RWPE1 (cell line): ENCODE data around the gene HIRA.
"Not testable (repeated sequence)": the region's sequence is repeated elsewhere in the genome, so short reads cannot be mapped to it uniquely, and the experiment has no call there.

ENCODE experiments used
- CTCF ChIA-PET: fragments of 350-600 bp; sonication (Branson Sonifier 250); formaldehyde crosslinking; extraction: SDS; loops from one replicate; lab custom pipeline; 2021; lab: Yijun Ruan, JAX
- POLR2A ChIA-PET: fragments of 400-600 bp; formaldehyde crosslinking; extraction: SDS; loops from one replicate; lab custom pipeline; 2020; ENCODE audit warnings: antibody characterized with exemption; ENCODE audit not compliant: low non-redundant PET; lab: Yijun Ruan, JAX
- DNase-seq: peaks from one replicate; pipeline ENCODE4 v3.0.0; 2012; ENCODE audit warnings: low spot score
- H3K27ac ChIP-seq: fragments of 450-650 bp; 2 replicates; pipeline ENCODE4 v1.5.1; 2017
- TF ChIP-seq, protein P1 (sequence below): fragments of 450-650 bp; conservative IDR thresholded peaks from 2 replicates; pipeline ENCODE4 v1.5.1; 2017; ENCODE audit warnings: low read depth, mild to moderate bottlenecking

Gene HIRA

GRCh38 chr22:19446603-19447329 lies 15.2 kb upstream of the HIRA start:
- CTCF ChIA-PET: interaction anchor here (0.7 kb wide), 1 partner anchor 276 kb away, joined by 3 read pairs; no protein-coding TSS in a partner anchor
- peak overlapping the region; percentile 95 for H3K27ac ChIP-seq
- peak; percentile 11 for DNase-seq
- TF ChIP-seq, protein P1, sequence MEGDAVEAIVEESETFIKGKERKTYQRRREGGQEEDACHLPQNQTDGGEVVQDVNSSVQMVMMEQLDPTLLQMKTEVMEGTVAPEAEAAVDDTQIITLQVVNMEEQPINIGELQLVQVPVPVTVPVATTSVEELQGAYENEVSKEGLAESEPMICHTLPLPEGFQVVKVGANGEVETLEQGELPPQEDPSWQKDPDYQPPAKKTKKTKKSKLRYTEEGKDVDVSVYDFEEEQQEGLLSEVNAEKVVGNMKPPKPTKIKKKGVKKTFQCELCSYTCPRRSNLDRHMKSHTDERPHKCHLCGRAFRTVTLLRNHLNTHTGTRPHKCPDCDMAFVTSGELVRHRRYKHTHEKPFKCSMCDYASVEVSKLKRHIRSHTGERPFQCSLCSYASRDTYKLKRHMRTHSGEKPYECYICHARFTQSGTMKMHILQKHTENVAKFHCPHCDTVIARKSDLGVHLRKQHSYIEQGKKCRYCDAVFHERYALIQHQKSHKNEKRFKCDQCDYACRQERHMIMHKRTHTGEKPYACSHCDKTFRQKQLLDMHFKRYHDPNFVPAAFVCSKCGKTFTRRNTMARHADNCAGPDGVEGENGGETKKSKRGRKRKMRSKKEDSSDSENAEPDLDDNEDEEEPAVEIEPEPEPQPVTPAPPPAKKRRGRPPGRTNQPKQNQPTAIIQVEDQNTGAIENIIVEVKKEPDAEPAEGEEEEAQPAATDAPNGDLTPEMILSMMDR: no peak
- POLR2A ChIA-PET: no interaction called here

- POLR2A ChIA-PET, DNase-seq, CTCF ChIA-PET, H3K27ac ChIP-seq: not testable (repeated sequence)
Observed at GRCh38 chr22:19445279-19445982, 13.9 kb upstream of the HIRA start.

DNA sequence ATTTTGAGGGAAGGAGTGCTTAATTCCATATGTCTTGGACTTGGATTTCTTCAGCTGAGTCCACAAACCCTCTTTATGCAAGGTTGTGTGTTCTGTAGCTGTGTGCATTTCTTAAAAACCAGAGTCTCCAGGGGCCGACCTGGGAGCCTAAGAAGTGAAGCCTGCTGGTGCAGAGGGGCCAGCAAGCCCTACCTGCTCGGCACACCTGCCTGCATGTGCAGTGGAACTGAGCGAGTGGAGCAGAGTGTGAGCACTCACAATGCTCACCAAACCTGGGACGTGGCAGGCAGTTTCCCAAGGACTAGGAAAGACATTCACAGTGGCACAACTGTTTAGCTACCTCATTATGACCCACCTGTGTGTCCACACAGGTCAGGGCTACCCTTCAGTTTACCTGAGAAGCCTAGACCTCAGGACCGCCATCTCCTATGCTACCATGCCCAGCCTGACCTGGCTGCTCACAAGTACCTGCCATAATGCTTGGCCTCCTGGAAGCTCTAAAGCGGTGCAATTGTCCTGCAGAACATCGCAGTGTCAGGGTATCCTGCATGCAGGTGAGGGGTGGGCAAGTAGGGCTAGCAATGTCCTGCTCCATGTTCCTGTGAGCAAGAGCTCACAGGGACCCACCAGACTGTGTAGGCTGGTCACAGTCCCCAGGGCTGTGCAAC lies 12.1 kb upstream of the HIRA start:
- TF ChIP-seq, protein P1: no peak
- peak overlapping the region; percentile 15 for H3K27ac ChIP-seq
- no peak for DNase-seq
- ChIA-PET CTCF (no interaction called here), POLR2A (no interaction called here)

- peak overlapping the region; percentile 23 for H3K27ac ChIP-seq
- TF ChIP-seq, protein P1: no peak
- no peak for DNase-seq
- ChIA-PET POLR2A (no interaction called here), CTCF (no interaction called here)
Observed at GRCh38 chr22:19442166-19442565, 10.6 kb upstream of the HIRA start.

- DNase-seq: no peak
- TF ChIP-seq, protein P1: no peak
- ChIA-PET POLR2A (no interaction called here), CTCF (no interaction called here)
- H3K27ac ChIP-seq: no peak overlapping the region
Observed at GRCh38 chr22:19440411-19441195, 9.1 kb upstream of the HIRA start.

DNA sequence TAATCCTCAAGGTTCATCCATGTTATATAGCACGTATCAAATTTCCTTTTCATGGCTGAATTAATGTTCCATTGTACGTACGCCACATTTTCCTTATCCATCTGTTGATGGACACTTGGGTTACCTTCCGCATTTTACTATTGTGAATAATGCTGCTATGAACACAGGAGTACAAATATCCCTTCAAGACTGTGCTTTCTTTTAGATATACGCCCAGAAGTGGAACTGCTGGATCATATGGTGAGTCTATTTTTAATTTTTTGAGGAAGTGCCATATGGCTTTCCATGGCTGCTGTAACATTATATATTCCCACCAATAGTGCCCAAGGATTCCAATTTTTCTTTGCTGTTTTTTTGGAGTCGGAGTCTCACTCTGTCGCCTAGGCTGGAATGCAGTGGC lies 6.8 kb upstream of the HIRA start:
- no peak for DNase-seq
- ChIA-PET CTCF (no interaction called here), POLR2A (interaction anchor here (0.7 kb wide), 1 partner anchor 10 kb away, joined by 4 read pairs; no protein-coding TSS in a partner anchor)
- peak overlapping the region; percentile 45; the same call in 1 of the 2 replicates for H3K27ac ChIP-seq
- TF ChIP-seq, protein P1: no peak

DNA sequence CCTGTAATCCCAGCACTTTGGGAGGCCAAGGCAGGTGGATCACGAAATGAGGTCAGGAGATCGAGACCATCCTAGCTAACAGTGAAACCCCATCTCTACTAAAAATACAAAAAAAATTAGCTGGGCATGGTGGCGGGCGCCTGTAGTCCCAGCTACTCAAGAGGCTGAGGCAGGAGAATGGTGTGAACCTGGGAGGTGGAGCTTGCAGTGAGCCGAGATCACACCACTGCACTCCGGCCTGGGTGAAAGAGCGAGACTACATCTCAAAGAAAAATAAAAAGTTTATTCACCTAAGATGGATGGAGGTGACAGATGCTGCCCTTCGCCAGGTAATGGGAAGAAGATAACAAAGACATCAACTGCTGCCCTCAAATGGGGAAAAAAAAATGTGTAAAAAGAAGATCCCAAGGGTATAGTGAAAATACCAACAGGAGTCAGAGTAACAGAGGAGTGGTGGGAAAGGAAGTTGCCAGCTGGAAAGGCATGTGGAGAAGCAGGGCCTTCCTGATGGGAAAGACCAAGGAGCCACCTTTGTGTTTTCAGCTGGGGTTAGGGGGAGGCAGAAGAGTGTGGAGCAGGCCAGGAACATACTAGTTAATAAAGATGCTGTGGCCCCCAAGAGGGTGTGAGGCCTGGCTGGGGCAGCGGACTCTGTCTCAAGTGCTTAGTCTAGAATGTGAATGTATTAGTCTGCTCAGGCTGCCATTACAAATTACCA lies 5.1 kb upstream of the HIRA start:
- DNase-seq, CTCF ChIA-PET, POLR2A ChIA-PET: not testable (repeated sequence)
- peak overlapping the region; percentile 4; the same call in 1 of the 2 replicates for H3K27ac ChIP-seq
